GM18505 (cell line): ENCODE measurements around the gene ALG8.

Experiments used
- ATAC-seq: cut with Tn5 transposase; IDR thresholded peaks from one replicate; pipeline ENCODE4 v1.9.1; 2021; ENCODE audit not compliant: unreplicated experiment
- POLR2A ChIP-seq: IDR thresholded peaks from 4 replicates; pipeline ENCODE4 v1.6.1; 2011; ENCODE audit warnings: borderline replicate concordance; ENCODE audit not compliant: insufficient read depth, insufficient read length; ENCODE audit errors: extremely low read depth

Gene ALG8

DNA sequence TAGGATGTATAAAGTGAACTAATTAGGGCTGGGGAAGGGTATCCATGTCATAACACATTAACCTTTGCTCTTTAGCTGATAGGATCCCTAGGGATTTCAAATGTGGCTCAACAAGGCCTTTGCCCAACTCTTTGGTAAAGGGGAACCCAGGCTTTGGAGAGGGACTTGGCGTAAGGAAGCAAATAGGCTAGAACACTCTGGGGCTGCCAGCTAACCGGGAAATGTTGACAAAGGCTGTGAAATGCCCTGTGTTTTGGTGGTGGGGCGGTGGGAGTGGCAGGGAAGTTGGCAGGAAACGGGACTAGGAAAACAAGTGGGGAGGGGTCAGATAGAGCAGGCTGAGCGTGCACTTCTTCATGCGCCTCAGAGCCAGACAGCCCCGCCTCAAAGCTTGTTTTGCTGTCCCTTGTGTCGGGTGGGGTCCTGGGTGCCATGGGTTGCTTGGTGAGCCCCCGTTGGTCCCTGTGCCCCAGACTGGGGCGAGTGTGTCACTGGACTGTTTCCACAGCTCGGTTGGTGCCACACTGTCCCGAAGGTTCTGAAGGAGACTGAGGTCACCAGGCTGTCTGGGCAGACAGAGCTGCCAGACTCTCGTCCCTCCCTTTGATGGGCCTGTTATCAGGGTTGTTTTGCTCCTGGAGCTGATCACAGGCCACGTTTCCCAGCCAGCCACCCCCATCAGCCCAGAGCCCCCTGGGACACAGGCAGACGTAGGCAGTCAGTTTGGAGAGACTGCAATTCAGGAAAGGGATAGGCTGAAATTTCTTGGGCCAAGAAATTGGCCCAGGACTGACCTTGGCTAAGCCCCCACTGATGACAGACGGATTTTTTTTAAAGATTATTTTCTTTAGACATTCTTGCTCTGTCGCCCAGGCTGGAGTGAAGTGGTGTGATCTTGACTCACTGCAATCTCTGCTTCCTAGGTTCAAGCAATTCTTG, 29.4 kb upstream of the ALG8 start:
- TF ChIP-seq POLR2A: no peak
- no peak for ATAC-seq

DNA sequence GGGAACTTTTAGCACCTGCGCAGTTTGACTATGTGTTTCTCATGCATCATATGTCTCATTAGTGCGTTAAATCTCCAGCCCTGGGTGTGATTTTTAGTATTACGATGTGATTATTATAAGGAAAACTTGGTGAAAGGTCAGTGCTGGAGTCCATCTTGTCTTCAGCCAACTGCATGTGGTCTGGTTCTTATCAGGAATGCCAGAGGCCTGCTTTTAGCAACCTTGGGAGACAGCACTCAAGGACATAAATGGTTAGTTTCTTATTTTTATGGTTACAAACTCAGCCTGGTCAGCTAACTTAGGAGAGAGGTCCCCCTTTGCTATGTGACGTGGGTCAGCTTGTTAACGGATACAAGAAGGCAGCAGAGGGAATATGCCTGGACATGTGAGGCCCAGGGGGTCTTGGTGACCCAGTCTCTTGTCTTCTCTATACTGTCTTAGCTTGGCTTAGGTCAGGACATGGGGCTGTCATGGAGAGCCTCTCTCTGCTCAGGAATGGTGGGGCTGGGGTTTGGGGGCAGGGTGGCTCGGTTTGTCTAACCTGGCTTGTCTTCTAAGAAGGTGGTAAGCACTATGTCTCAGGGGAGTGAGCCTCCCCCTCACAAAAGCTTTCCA, 27.5 kb upstream of the ALG8 start:
- no peak for TF ChIP-seq POLR2A
- no peak for ATAC-seq

DNA sequence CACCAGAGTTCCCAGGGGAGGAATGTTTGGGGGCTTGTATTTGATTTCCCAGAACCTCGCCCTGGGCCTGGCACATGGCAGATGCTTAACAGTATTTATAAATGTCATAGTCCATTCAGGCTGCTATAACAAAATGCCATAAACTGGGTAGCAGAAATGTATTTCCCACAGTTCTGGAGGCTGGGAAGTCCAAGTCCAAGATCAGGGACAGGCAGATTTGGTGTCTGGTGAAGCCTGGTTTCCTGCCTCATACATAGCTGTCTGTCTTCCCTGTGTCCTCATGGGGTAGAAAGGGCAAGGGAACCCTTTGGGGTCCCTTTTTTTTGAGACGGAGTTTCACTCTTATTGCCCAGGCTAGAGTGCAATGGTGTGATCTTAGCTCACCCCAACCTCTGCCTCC, 25.0 kb upstream of the ALG8 start:
- no peak for TF ChIP-seq POLR2A
- no peak for ATAC-seq

DNA sequence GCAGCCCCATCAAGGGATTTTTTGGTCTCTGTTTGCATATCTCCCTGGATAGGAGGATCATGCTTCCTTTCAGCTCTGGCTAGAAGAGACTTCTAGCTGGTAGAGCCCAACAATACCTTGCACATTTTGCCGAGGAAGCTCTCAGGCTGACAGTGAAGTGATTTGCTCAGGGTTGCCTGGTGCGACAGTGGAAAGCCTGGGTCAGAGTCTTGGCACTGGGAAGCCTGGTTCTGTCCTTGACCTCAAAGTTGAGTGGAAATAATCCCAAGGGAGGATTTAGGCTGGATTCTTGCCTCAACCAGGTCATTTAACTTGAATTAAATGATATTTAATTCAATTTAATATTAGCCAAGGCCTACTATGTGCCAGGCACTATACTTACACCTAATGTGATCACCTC, 24.4 kb upstream of the ALG8 start:
- ATAC-seq: no peak
- no peak for TF ChIP-seq POLR2A

DNA sequence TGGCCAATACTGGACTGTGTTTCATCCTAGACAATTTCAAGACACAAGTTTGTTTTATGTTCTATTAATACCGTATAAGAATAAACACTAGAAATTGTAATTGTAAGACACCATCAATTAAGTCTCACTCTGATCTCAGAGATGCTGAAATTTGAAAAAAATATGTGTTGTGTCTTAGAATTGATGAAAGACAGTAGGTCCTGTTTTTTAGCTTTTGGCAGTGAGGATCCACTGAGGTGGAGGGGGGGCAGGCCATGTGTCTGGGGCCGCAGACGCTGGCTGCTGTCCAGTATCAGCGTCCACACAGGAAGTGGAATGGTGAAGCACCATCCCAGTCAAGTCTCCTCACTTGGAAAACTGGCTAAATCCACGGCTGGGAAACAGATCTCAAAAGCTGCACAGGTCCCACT, 22.5 kb upstream of the ALG8 start:
- ATAC-seq: no peak
- no peak for TF ChIP-seq POLR2A

DNA sequence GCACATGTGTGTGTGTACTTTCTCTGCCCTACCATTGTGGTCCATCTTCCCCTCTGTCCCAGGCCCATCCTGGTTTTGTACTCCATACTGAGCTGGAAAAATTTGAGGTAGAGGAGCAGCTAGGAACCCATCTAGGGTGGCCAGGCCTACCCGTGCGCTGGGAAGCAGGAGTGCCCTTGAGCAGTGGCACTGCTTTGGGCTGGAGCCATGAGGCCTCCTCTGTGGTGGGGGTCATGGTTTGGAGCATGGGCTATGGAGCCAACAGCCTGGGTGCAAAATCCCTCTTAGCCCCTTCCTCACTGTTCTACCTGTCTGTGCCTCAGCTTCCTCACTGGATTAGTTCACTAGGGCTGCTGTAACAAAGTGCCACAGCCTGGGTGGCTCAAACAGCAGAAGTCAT, 21.9 kb upstream of the ALG8 start:
- no peak for ATAC-seq

DNA sequence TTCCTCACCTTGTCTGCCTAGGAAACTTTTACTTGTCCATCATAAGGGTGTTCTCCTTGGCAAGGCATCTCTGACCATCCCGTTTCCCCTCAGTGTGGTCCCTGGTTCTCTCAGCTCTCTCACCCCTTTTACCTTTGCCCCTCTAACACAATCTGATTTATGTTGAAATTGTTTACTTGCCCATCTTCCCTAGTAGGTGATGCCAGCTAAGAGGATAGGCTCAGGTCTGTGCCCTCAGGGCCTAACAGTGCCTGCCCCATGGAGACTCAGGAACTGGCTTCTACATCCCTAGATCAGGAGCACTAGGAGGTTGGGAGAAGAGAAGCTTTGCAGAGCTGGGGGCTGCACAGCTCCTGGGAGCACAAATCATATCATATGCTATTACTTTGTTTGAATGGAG, 21.1 kb upstream of the ALG8 start:
- no peak for TF ChIP-seq POLR2A
- no peak for ATAC-seq

More for the DNA sequence above, 21.9 kb upstream of the ALG8 start:
- TF ChIP-seq POLR2A: no peak

DNA sequence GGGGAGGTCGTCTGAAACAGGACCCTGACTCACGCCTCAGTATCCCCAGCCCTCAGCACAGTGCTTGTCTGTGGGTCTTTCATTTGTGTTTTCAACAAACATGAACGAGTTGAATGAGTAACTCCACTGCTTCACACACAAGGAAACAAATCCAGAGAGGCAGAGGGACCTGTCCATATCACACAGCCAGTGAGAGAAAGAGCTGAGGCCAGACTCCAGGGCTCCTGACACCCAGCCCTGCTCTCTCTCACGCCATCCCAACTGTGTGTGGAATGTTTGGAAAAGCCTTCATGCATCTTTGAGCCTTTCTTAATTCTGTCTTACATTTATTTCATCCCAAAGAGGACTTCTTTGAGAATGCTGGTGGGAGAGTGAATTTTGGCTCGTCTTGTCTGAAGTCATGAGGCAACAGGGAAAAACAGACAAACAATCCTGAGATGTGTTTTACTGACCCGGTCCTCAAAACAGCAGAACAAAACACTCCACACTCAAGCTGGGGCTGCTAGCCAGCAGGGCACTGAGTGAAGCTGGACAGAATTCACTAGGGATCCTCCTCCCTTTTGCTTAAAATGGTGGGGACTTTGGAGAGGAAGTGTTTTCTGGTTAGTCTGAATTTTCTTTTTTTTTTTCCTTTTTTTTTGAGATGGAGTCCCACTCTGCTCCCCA, 19.7 kb upstream of the ALG8 start:
- no peak for ATAC-seq
- TF ChIP-seq POLR2A: no peak

DNA sequence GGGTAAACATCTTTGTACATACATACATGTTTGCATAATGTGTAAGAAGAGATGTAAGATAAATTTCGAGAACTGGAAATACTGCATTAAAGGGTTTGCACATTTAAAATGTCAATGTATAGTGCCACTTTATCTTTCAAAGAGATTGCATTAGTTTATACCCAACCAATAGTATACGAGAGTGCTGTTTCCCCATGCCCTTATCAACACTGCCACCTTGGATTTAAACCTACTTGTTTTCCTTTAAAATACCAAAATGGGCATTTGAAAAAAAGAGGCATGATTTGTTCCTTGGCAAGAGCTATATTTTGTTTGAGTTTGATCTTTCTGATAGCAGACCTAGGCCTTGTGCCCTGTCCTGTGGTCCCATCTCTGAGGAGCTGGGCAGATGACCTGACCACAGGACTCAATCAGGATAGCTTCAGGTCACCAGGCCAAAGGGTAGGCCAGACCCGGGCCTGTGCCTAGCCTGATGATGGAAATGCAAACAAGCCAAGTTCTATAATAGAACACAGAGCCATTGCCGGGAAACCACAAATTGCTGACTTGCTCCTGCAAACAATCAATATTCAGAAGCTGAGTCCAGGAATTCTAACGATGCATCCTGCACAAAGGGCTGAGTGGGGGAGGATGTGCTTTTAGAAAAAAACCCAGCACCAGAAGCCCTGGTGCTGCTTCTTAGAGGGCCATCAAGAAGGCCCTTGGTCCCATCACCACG, 16.9 kb upstream of the ALG8 start:
- no peak for ATAC-seq
- TF ChIP-seq POLR2A: no peak

DNA sequence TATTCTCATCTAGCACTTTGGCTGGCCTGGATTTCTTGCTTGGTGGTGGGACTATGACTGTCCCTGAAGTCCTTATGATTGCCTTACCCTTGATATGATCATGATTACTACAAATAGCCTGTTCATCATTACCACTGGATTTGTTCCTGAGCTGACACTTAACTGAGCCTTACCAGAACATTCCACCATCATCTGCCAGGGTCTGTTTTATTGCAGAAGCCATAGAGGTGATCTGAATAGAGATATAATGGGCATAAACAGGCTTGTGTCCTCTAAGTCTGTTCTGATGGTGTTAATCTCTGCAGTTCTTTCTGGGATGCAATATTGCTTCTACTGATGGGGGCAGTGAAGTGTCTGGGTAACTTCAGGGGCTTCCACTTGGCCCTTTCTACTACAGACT, 12.4 kb upstream of the ALG8 start:
- TF ChIP-seq POLR2A: no peak
- no peak for ATAC-seq

DNA sequence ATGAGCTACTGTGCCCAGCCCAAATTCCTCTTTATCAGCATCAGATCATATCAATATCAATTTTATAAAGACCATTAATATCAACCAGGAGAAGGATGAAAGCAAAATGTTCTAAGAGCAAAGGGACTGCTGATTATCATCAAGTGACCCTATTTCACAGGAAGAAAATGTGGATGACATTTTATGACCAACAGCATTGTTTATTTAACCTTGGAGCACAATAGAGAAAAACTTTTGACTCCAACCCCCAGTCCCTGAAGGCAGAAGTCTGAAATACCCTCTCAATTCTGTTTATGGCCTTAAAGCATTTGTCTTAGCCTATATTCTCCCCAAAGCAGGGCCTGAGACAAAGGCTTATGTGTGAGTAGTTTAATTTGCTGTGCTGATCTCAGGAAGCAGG, 11.3 kb upstream of the ALG8 start:
- no peak for TF ChIP-seq POLR2A
- ATAC-seq: no peak

DNA sequence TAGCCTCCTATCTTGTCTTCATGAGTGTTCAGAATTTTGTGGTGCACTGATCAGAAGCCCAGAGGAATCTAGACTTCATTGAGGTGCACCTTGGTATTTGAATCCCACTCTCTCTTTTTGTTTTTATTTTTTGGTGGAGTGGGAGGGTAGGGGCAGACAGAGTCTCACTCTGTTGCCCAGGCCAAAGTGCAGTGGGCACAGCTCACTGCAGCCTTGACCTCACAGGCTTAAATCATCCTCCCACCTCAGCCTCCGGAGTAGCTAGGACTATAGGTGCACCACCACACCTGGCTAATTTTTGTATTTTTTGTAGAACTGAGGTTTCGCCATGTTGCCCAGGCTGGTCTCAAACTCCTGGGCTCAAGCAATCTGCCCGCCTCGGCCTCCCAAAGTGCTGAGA, 10.9 kb upstream of the ALG8 start:
- no peak for ATAC-seq
- TF ChIP-seq POLR2A: no peak

DNA sequence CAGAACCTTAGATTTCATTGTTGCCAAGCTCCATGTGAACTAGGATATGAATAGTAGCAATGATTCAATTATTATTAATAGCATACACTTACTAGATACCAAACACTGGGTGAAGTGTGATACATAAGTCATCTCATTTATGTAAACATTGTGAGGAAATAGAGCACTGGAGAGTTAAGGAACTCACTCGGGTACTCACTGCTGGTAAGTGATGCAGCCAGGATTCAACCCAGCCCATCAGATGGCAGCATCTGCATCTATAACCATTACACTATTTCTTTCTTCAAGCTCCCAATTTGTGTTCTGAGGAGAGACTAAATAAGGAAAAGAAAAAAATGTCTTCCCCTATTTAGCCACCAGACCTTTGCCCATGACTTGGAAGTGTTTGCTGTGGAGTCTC, 10.2 kb upstream of the ALG8 start:
- TF ChIP-seq POLR2A: no peak
- no peak for ATAC-seq
